ENCODE data around the gene EYA2. TPM values are rescaled to one million over a fixed set of nuclear protein-coding genes. Genes with fewer than 3 reads are reported as not detected.
"Not testable (repeated sequence)": the region's sequence is repeated elsewhere in the genome, so short reads cannot be mapped to it uniquely, and the experiment has no call there.

Gene EYA2
- total RNA-seq, 1 donor from 2014 or later = 1.4 TPM

DNA sequence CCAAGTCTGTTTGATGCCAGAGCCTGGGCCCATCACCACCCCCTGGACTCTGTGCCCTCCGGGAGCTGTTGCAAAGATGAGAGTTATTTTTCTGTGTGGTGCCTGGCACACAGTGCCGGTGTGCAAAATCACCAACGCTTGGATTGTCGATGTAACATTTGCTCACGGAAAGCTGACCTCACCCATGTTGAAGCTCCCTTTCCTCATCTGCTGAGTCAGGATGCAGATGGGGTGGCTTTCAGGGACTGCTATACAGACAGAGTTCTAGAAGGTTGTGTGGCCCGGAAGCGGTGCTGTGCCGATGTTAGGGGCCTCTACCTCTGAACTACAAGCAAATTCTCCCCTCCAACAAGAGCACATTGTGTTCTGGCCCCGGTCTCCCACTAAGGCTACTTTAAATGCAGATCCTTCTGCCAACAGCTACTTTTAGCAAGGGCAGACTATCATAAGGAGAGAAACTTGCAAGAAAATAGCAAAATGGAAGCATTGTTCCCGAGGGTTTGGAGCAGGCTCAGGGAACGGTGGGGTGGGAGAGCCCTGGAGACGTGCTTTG is 34.0 kb downstream of the EYA2 start:
- intact Hi-C loops (cut with micrococcal nuclease) = no loop called here
- ATAC-seq = peak; percentile 39
- DNase-seq = no peak

DNA sequence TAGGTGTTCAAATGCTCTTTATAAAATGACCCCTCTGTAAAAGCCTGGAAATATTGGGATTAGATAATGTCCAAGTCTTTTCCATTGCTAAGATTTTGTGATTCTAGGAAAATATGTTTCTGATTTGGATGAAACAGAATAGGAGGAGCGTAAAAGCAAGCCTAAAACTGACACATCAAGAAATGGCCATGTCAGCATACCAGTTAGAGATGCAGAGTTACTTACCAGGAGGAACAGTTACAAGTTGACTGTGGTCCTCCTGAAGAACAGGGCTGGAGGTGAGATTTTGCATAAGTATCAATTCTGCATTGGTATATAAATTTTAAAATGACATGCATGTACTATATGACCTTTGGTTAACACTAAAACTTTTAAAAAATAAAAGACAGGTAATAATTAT is 35.3 kb downstream of the EYA2 start:
- ATAC-seq = no peak
- DNase-seq = no peak
- intact Hi-C loops (cut with micrococcal nuclease) = no loop called here

DNA sequence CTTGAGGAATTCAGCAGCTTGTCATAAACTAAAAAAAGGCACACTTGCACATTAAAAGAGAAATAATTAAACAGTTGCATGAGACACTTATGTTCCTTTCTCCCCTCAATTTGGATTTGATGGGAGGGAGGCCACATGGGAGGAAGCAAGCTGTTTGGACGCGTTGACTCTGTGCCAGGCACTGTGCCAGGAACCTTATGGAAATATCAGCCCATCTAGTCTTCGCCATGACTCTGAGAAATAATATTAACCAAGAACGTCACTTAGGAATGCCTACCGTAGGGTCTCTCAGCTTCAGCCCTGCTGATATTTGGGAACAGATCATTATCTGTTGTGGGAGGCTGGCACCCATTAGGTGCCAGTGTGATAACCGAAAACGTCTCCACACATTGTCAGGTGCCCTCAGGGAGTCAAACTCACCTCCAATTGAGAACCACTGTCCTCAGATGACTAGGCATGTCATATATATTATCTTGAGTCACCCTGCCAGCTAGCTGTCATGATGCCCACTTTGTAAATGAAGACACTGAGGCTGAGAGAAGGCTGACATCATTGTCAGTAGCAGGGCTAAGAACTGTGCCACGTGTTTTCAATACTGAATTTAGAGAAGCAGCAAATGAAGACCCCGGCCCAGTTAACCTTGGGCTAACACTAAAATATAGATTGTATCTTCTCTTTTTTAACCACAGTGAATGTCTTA is 36.1 kb downstream of the EYA2 start:
- intact Hi-C loops (cut with micrococcal nuclease) = no loop called here
- peak; percentile 39 for ATAC-seq
- DNase-seq = no peak

DNA sequence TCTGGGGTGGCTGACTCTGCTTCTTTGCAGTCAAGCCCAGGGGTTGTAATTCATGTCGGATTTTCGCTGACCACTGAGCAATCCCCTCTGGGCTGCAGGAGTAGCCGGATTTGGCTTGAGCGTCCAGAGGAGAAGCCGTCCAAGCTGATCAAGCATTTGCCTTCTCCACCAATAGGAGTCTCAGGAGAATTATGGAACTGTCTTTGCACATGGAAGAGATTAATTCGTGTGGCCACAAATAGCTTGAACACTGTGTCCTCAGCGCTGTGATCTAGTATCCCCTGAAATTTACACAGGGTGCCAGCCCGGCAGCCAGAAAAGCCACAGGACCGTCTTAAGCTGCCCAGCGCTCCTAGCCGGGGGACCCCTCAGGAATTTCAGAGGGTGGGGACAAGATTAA is 37.1 kb downstream of the EYA2 start:
- DNase-seq = no peak
- intact Hi-C loops (cut with micrococcal nuclease) = no loop called here
- peak; percentile 80 for ATAC-seq

DNA sequence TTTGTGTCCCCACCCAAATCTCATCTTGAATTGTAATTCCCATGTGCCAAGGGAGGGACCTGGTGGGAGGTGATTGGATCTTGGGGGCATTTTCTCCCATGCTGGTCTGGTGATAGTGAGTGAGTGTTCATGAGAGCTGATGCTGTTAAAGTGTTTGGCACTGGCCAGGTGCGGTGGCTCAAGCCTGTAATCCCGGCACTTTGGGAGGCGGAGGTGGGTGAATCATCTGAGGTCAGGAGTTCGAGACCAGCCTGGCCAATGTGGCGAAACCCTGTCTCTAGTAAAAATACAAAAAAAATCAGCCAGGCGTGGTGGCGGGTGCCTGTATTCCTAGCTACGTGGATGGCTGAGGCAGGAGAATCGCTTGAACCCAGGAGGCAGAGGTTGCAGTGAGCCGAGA is 37.8 kb downstream of the EYA2 start:
- ATAC-seq; DNase-seq; intact Hi-C loops (cut with micrococcal nuclease): not testable (repeated sequence)

DNA sequence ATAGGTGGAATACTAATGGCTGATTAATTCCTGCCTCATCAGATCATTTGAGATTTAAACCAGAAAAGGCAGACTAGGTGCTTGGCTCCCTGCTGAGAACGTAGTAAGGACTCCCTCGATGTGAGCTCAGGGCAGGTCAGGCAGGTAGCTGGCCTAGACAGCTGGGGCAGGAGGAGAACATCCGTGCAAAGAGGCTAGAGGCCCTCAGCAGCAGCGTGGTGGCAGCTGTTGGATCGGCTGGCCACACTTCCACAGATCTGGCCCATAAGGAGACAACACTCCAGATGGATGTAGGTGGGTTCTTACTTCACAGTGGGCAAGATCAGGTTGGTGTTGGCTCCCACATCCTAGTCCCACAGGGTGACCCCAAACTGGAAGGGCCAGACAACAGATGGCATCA is 38.5 kb downstream of the EYA2 start:
- intact Hi-C loops (cut with micrococcal nuclease) = no loop called here
- ATAC-seq (no peak), DNase-seq (no peak)

DNA sequence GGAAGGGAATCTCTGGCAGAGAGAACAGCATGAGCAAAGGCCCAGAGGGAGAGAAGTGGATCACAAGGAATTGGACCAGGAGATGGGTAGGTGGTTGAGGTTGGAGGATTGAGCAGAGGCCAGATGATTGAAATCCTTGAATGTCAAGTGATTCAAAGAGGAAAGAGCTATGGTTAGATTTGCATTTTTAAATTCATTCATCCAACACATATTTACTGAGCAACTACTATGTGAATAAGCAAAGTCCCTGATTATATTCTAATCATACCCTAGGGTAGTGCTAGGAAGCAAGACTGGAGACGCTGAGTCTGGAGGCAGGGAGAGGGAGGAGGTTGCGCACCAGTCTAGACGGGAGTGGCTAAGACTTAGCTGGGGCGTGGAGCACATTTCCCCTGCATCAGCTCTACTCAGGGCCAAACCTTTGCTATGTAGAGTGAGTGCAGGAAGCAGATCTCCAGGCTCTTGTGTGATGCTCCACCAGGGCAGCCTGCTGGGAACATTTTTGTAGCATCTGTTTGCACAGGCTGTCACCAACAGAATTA is 40.2 kb downstream of the EYA2 start:
- ATAC-seq = no peak
- intact Hi-C loops (cut with micrococcal nuclease) = no loop called here
- DNase-seq = no peak

DNA sequence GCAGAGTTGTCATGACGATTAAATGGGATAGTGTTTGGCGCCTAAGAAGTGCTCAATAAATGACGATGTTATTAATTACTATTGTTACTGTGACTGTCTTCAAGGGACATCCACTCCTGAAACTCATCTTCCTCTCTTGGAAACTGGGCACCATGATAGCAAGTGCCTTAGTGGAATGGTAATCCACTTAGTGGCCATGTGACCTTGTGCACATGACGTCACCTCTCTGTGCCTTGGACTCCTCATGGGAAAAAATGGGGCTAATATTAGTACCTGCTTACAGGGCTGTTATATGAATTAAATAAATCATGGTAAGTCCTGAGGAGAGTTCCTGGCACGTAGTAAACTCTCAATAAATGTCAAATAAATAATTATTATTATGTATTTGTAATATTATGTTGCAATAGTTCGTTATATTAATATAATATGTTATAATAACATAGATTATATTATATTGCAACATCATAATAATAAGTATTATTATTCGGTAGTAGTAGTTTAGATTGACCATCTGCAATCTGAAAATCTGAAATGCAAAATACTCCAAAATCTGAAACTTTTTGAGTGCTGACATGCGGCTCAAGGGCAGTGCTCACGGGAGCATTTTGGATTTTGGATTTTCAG is 40.9 kb downstream of the EYA2 start:
- ATAC-seq = no peak
- DNase-seq = no peak
- intact Hi-C loops (cut with micrococcal nuclease) = no loop called here

DNA sequence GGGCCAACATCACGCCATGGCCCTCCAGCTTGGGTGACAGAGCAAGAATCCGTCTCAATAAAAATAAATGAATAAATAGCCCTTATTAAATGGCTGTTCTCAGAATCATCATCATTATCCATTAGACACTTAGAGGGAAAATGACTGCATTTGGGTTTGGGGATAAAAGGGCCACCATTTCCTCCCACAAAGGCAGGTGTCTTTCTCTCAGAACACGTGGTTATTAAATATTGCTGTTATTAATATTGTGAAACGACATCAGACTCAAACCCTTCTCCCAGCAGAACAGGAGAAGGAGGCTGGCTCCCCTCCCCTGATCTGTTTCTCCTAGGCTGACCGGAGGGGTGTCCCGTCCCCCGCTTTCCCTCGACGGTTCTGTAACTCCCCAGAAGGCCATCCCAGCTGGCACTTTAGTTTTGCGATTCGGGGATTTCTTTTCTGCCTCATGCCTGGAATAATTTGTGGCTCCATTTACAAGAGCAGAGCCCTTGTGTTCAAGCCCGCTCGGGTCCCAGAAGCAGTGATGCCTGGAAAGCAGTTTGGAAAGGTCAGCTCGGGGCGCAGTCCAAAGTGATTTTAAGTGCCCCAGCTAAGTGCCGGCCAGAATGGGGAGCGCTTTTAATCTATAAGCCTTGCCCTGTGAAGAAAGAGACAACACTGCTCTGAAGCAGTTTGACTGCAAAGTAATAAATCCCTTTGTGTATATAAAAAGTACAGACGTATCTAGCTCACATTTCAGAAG is 41.9 kb downstream of the EYA2 start:
- ATAC-seq (no peak), DNase-seq (no peak)
- intact Hi-C loops (cut with micrococcal nuclease) = no loop called here

DNA sequence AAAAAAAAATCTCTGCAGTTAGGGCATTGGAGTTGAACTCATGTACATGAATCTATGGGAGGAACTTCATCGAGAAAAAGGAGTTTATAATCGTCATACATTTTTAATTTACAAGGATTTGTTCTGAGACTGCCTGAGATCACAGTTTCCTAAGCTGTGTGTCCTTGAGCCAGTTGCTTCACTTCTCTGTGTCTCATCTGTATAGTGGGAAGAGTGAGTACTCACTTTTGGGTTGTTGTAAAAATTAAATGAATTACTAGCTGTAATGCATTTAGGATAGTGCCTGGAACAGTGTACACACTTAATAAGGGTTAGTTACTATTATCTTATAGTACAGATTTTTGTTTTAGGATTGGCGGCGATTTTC is 42.5 kb downstream of the EYA2 start:
- no peak for DNase-seq
- intact Hi-C loops (cut with micrococcal nuclease) = no loop called here
- ATAC-seq = no peak

DNA sequence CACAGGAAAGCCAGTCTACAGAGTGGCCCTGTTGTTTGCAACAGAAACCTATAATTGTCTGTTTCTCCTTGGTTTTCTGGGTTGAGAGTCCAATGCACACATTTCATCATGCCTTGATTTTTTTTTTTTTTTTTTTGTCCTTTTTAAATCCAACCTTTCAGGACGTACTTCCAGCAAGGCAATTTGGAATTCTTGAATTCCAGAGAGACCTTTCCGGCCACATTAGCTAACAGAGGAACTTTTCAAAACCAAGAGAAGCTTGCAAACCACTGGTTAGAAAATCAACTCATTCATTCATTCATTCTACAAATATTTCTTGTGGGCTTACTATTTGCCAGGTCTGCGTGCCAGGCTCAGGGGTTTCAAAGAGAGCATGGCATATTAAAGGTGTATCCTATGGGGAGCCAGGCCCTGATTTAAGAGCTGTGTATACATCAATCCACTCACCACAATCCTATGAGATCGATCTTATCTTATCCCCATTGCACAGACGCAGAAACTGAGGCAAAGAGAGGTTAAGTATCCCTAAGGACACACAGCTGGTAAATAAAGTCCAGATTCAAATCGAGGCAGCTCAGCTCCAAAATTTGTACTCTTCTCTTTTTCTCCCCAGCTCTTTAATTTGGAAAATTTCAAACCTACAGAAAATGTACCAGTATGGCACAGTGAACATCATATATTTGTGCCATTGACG is 43.0 kb downstream of the EYA2 start:
- intact Hi-C loops (cut with micrococcal nuclease) = no loop called here
- ATAC-seq = no peak
- no peak for DNase-seq

DNA sequence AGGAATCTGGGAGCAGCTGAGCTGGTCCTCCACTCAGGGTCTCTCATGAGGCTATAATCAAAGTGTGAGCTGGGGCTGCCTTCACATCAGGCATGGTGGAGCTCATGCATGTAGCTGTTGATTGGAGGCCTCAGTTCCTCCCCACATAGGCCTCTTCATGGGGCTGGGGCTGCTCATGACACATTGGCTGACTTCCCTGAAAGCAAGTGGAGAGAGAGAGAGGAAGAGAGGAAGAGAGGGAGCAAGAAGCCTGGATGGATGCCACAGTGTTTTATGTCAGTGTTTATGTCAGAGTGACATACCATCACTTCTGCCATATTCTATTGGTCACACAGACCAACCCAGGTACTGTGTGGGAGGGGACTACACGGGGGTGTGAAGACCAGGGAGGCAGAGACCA is 43.8 kb downstream of the EYA2 start:
- no peak for DNase-seq
- no peak for ATAC-seq
- intact Hi-C loops (cut with micrococcal nuclease) = no loop called here

DNA sequence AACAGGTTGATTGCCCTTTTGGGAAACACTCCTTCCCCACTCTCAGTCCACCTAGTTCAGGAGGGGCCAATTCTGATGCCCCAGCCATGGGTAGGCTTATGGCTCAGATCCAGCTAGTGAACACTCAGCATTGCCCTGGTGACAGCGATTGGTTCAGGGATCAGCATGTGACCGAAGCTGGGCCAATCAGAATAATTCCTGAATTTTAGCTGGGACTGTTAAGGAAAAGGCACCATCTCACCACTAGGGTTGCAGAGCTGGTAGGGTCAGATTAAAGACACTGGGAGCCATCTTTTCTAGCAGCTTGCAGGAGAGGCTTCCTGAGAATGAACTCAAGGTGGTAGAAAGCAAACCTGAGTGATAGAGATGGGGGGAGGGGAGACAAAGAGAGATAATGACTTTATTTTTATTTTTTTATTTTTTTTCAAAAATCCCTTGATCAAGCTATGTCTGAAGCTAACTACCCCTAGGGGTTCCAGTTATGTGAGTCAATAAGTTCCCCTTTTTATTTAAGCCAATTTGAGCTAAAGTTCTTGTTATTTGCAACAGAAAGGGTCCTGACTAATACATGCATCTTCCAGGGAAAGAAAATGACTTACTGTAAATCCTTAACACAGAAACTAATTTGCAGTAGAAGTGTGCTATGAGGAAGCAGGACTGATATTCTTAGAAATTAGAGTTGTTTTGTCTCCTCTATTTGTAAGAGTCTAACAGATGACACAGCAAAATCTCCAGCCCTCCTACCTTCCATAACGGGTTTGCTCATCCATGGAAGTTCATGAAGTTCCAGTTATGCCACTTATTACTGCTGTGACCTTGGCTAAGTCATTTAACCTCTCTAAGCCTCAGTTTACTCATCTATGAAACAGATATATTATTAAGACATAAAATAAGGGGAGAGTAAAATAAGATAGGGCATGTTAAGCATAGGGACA is 44.7 kb downstream of the EYA2 start:
- intact Hi-C loops (cut with micrococcal nuclease) = no loop called here
- DNase-seq (no peak), ATAC-seq (no peak)

DNA sequence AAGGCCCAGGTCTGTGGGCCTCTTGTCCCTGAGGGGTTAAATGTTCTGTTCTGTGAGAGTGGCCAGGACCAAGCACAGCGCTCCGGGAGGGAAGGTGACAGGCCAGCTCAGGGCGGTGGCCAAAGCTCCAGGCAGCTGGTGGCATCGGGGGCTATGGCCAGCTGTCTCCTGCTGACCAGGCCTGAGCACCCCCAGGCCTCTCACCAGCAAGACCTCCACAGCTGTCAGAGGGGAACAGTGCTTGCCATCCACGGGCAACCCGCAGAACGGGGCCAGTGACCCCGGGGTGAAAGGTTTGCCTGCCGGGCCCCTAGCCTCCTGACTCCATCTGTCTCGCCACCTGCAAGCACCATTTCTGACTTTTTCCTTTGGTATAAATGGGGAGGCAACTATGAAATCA is 46.0 kb downstream of the EYA2 start:
- intact Hi-C loops (cut with micrococcal nuclease) = no loop called here
- DNase-seq = no peak
- no peak for ATAC-seq

DNA sequence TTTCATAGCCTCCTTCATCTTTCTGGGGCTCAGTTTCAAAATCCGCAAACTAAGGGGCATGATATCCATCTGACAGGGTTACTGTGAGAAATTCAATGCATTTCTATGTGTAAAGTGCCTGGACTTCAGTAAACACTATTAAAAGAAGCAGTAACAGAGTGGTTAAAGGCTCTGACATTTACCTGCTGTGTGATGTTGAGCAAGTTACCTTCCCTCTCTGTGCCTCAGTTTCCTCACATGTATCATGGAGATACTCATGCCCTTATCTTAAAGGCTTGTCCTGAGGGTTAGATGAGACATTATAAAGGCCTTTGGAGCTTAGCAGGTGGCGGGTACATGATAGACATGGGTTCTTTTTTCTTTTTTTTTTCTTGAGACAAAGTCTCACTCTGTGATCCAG is 46.8 kb downstream of the EYA2 start:
- DNase-seq (no peak), ATAC-seq (no peak)
- intact Hi-C loops (cut with micrococcal nuclease) = no loop called here

DNA sequence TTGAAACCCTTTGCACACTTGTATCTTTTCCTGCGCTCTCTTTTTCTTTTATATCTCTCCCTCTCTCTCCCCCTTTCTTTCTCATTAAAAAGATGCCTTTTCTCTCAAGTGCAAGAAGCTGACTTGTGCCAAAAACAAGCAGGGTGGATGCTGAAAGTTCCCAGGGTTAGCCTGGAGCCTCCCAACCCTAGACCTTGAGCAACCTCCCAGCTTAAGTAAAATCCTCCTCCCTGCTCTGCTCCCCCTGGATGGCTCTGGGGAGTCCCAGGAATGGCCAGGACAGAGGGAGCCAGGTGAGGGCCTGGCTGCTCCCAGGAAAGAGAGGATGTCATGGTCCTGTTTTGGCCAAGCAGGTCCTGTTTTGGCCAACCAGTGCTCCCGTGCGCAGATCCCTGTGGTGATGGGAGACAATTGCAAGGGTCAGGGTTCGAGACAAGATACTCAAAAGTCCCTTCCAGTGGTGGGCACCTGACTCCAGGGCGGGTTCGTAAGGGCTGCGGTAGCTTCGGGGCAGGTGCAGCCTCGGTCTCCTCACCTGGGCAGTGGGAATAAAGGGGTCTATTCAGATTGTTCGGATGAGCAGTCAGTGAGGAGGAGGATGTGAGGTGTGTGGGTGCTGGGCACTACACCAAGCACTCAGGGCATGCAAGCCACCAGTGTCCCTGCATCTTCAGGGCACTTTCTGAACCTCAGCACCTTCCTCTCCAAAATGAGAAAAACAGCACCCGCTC is 49.4 kb downstream of the EYA2 start:
- intact Hi-C loops (cut with micrococcal nuclease) = no loop called here
- DNase-seq = no peak
- ATAC-seq = no peak

DNA sequence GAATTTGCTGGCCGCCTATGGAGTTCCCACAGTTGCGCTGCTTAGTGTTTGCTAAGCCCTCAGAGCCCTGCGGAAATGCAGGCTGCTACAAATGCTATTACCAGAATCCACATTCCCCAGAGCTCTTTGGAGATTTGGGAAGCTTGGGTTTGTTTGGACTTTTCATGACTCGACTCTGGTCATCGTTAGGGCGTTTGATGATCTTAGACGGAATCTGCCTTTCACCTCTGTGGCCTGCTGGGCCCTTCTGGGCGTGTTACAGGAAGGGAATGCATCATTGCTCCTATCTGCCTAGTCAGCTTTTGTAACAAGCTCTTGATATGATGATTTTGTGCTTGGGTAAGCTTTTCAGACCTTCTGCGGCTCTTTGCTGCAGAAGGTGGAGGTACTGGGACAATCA is 50.8 kb downstream of the EYA2 start:
- intact Hi-C loops (cut with micrococcal nuclease) = no loop called here
- ATAC-seq = no peak
- DNase-seq = no peak

DNA sequence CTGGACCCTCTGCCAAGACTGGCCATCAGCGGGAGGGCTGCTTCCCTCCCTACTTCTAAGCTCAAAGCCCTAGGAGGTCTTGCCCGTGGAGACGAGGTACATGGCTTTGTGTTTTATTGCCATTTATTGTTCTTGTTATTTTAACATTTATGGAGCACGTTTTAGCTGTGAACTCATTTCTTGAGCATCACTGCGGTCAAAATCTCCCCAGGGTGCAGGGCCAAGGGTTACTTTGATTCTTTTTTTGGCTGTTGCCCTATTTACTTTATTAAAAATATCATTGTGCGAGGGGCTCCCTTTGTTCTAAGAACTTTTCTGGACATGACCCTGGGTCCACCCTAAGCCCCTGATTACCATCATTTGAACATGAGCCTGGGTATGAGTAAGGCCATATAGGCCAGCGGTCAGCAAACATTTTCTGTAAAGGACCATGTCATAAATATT is 51.6 kb downstream of the EYA2 start:
- intact Hi-C loops (cut with micrococcal nuclease) = no loop called here
- ATAC-seq (no peak), DNase-seq (no peak)

All from left ventricle myocardium superior (tissue), 1 donor.